BJ (cell line): ENCODE results near the gene RIN2. TPM values are rescaled to one million over a fixed set of nuclear protein-coding genes. Genes with fewer than 3 reads are reported as not detected.

Experiments used
- CTCF ChIA-PET: fragments of 350-600 bp; formaldehyde crosslinking; extraction: SDS; loops from one replicate; lab custom pipeline; 2021; ENCODE audit warnings: antibody characterized with exemption, inconsistent platforms; lab: Yijun Ruan, JAX
- POLR2A ChIA-PET: fragments of 300-600 bp; sonication (Branson Sonifier 250); formaldehyde crosslinking; extraction: SDS; loops from one replicate; lab custom pipeline; 2021; ENCODE audit warnings: antibody characterized with exemption; lab: Charles Lee
- DNase-seq: peaks from one replicate; pipeline ENCODE4 v3.0.0-alpha.2; 2011; ENCODE audit warnings: low read depth
- H3K27me3 ChIP-seq: 2 replicates; pipeline ENCODE4 v1.6.0; 2011; ENCODE audit warnings: low read length; ENCODE audit not compliant: control insufficient read depth, insufficient read depth
- H3K36me3 ChIP-seq: 2 replicates; pipeline ENCODE4 v1.5.1; 2011; ENCODE audit warnings: low read length; ENCODE audit not compliant: control insufficient read depth, insufficient read depth
- H3K4me3 ChIP-seq: 2 replicates; pipeline ENCODE4 v1.5.1; 2011; ENCODE audit warnings: low read depth, mild to moderate bottlenecking, control low read depth, low read length
- polyA plus RNA-seq: library from polyadenylated mRNA; depleted of rRNA; stranded (reverse); fragments of >200 nt; gene quantifications from 2 replicates; pipeline ENCODE4 v1.2.3, GENCODE V29; 2011
- TF ChIP-seq, protein P1 (sequence below): IDR thresholded peaks from 2 replicates; pipeline ENCODE4 v1.5.1; 2011; ENCODE audit warnings: low read depth, mild to moderate bottlenecking, control low read depth, inconsistent platforms, low read length, moderate library complexity; ENCODE audit not compliant: insufficient read depth

RIN2 gene
- polyA plus RNA-seq, 1 experiment: 25.2 TPM

DNA sequence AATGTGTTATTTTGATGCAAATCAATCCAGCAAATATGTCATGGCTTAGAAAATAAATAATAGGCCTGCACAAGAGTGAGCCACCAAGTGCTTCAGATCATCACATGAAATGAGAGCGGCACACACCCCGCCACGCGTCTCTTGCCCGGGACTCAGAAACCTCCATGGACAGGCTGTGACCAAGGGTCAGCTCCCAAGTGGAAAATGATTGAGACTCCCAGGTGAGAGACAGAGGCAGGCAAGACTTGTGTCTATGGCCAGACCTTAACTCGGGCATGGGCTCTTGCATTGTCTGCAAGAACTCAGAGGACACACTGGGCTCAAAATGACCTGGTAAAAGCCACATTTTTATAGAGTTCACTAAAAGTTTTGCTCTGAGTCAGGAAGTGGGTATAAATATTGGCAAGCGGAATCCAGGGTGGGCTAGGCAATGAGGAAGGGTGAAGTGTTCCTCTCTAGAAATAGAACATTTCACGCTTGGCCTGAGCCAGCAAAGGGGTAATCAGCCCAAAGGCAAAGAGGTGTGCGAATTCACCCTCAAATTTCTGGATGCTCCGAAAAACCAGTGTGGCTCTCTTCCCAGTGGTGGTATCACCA, 30.7 kb upstream of the RIN2 start:
- ChIA-PET POLR2A (no interaction called here), CTCF (interaction anchor here (0.7 kb wide), 1 partner anchor 22 kb away, joined by 3 read pairs; no protein-coding TSS in a partner anchor)
- no peak for DNase-seq
- Histone ChIP-seq H3K4me3 (no peak overlapping the region), H3K27me3 (no peaks in the 10 kb centered on the region), H3K36me3 (no peaks in the 10 kb centered on the region)
- TF ChIP-seq, protein P1, sequence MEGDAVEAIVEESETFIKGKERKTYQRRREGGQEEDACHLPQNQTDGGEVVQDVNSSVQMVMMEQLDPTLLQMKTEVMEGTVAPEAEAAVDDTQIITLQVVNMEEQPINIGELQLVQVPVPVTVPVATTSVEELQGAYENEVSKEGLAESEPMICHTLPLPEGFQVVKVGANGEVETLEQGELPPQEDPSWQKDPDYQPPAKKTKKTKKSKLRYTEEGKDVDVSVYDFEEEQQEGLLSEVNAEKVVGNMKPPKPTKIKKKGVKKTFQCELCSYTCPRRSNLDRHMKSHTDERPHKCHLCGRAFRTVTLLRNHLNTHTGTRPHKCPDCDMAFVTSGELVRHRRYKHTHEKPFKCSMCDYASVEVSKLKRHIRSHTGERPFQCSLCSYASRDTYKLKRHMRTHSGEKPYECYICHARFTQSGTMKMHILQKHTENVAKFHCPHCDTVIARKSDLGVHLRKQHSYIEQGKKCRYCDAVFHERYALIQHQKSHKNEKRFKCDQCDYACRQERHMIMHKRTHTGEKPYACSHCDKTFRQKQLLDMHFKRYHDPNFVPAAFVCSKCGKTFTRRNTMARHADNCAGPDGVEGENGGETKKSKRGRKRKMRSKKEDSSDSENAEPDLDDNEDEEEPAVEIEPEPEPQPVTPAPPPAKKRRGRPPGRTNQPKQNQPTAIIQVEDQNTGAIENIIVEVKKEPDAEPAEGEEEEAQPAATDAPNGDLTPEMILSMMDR: no peak

GRCh38 chr20:19729672-19730071, 28.4 kb upstream of the RIN2 start:
- TF ChIP-seq, protein P1: no peak
- H3K36me3 ChIP-seq: no peaks in the 10 kb centered on the region
- CTCF ChIA-PET: no interaction called here
- no peaks in the 10 kb centered on the region for H3K27me3 ChIP-seq
- DNase-seq: no peak
- POLR2A ChIA-PET: no interaction called here
- H3K4me3 ChIP-seq: no peak overlapping the region

DNA sequence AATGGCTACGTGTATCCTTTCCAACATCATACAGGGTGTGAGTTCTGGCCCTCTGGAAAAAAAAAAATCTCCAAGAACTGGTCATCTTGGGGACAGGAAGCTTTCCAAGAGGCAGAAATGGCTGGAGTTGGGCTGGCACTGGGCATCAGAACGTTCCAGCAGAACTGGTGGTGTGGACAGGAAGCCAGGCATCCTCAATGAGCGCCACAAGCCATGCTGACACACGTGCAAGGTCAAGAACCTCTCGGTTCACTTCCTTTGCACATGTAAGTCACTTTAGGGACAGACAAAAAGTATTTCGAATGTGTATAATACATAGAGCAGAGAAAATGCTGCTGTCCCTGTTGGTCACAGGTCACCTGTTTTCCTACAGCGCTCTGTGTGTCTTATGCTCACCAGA, 27.4 kb upstream of the RIN2 start:
- POLR2A ChIA-PET: no interaction called here
- H3K36me3 ChIP-seq: no peaks in the 10 kb centered on the region
- H3K4me3 ChIP-seq: no peak overlapping the region
- no peaks in the 10 kb centered on the region for H3K27me3 ChIP-seq
- CTCF ChIA-PET: no interaction called here
- no peak for DNase-seq
- TF ChIP-seq, protein P1: no peak

DNA sequence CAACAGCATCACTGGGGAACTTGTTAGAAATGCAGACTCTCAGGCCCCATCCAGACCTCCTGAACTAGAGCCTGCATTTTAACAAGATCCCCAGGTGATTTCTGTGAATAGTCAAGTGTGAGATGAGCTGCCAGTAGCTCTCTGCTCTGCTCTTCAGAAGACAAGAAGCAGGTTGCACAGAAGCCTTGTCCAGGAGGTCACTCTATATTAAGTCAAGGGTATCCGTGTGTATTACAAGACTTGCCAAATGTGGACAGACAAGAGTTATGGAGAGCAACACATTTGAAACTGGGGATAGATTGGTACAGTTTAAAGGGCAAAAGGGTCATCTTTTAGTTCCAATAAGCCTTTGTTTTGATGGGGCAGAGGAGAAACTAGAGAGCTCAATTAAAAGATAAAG, 23.2 kb upstream of the RIN2 start:
- no peak for DNase-seq
- Histone ChIP-seq H3K27me3 (no peaks in the 10 kb centered on the region), H3K4me3 (no peak overlapping the region), H3K36me3 (no peaks in the 10 kb centered on the region)
- ChIA-PET POLR2A (no interaction called here), CTCF (interaction anchor here (1.5 kb wide), 1 partner anchor 24 kb away, joined by 3 read pairs; the partner anchor contains the start of gene RIN2)
- TF ChIP-seq, protein P1: no peak

DNA sequence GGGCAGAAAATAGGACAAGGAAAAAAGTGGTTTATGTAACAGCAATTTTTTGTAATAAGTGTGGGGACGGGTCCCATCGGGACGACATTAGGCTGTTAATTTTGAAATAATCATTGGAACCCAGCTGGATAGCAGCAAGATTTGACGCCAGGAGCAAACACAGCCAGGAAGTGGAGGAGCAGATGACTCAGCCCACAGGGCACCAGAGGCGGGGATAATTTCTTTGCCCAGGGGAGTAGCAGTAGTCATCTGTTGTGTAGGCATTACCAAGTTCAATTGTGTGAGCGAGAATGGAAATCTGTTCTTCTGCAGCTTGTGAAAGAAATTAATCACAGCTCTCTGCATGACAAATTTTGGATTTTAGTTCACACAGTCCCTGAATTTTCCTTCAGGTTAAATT, 22.6 kb upstream of the RIN2 start:
- Histone ChIP-seq H3K36me3 (no peaks in the 10 kb centered on the region), H3K27me3 (no peaks in the 10 kb centered on the region), H3K4me3 (no peak overlapping the region)
- POLR2A ChIA-PET: no interaction called here
- TF ChIP-seq, protein P1: no peak
- CTCF ChIA-PET: interaction anchor here (1.1 to 1.5 kb wide), 2 partner anchors 12 to 23 kb away, joined by 3 read pairs; partner anchors contain the start of gene RIN2
- DNase-seq: no peak
